Memory B cell (primary cell): ENCODE data around the gene CTDSPL.

ENCODE experiments used
- ATAC-seq: fragments of 150-1000 bp; cut with Tn5 transposase; 2 replicates; pipeline ENCODE4 v1.10.0; 2021; ENCODE audit warnings: low read depth, mild to moderate bottlenecking, moderate library complexity
- DNase-seq, 2 donors: peaks; one replicate each; pipeline ENCODE4 v3.0.0; 2022; ENCODE audit warnings: low spot score in 2 of 2
- H3K27ac Mint-ChIP-seq: one replicate; pipeline ENCODE4 v1.8.0; 2022; ENCODE audit warnings: mild to moderate bottlenecking, moderate library complexity, mixed read lengths
- H3K27me3 Mint-ChIP-seq: one replicate; pipeline ENCODE4 v1.8.0; 2022; ENCODE audit warnings: mixed read lengths
- H3K36me3 Mint-ChIP-seq: one replicate; pipeline ENCODE4 v1.8.0; 2022; ENCODE audit warnings: mild to moderate bottlenecking, mixed read lengths
- H3K4me1 Mint-ChIP-seq: one replicate; pipeline ENCODE4 v1.8.0; 2022; ENCODE audit warnings: mixed read lengths
- H3K4me3 Mint-ChIP-seq: one replicate; pipeline ENCODE4 v1.8.0; 2022; ENCODE audit warnings: mild to moderate bottlenecking, moderate library complexity, mixed read lengths
- H3K9me3 Mint-ChIP-seq: one replicate; pipeline ENCODE4 v1.8.0; 2022; ENCODE audit warnings: mixed read lengths

The CTDSPL gene

GRCh38 chr3:37888421-37888820, 26.7 kb downstream of the CTDSPL start:
- peaks cover 4% of the 10 kb centered on the region for H3K27me3 Mint-ChIP-seq
- ATAC-seq, result no peak
- no peaks in the 10 kb centered on the region for H3K4me1 Mint-ChIP-seq
- H3K9me3 Mint-ChIP-seq, result no peaks in the 10 kb centered on the region
- H3K4me3 Mint-ChIP-seq, result no peak overlapping the region
- no peak overlapping the region for H3K27ac Mint-ChIP-seq
- no peaks in the 10 kb centered on the region for H3K36me3 Mint-ChIP-seq
- no peak for DNase-seq

DNA sequence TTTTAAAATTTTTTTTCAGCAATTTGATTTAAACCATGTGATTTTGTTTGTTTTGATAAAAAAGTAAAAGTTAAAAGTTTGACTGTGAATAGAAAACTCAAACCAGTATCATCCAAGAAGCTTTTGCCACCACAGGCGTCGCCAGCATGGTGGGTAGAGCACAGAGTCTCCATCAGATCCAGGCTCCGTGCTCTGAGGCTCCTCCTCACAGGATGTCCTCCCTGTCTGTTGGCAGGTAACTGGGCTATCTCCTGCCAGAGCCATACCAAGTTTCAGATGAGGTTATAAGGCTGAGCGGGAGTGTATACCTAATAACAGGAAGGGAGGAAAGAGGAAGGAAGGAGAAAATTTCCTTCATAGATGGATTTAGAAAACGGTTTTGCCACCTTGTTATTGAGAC, 28.8 kb downstream of the CTDSPL start:
- DNase-seq (no peak), ATAC-seq (no peak)
- Mint-ChIP-seq H3K36me3 (no peaks in the 10 kb centered on the region), H3K4me3 (no peak overlapping the region), H3K4me1 (no peaks in the 10 kb centered on the region), H3K27ac (no peak overlapping the region), H3K27me3 (peaks cover 6% of the 10 kb centered on the region), H3K9me3 (no peaks in the 10 kb centered on the region)

DNA sequence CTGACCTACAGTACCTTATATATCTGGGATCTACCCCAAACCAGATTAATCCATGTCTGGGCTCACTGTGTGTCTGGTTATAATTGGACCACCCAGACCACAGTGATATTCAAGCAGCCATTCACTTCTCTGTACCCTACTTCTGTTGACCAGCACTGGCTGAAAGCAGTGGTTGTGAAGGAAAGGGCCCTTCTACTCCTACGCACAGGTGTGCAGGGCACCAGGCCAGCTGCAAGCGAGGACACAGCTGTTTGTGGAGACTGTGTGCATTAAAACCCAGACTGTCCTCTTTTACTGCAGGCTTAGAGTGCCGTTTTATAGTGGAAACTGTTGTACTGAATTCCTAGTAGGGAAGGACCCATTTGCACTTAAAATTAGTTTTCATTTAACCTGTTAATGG, 29.5 kb downstream of the CTDSPL start:
- peaks cover 6% of the 10 kb centered on the region for H3K27me3 Mint-ChIP-seq
- H3K36me3 Mint-ChIP-seq, result no peaks in the 10 kb centered on the region
- ATAC-seq, result no peak
- H3K27ac Mint-ChIP-seq, result no peak overlapping the region
- no peak for DNase-seq
- no peaks in the 10 kb centered on the region for H3K9me3 Mint-ChIP-seq
- H3K4me3 Mint-ChIP-seq, result no peak overlapping the region
- no peaks in the 10 kb centered on the region for H3K4me1 Mint-ChIP-seq

DNA sequence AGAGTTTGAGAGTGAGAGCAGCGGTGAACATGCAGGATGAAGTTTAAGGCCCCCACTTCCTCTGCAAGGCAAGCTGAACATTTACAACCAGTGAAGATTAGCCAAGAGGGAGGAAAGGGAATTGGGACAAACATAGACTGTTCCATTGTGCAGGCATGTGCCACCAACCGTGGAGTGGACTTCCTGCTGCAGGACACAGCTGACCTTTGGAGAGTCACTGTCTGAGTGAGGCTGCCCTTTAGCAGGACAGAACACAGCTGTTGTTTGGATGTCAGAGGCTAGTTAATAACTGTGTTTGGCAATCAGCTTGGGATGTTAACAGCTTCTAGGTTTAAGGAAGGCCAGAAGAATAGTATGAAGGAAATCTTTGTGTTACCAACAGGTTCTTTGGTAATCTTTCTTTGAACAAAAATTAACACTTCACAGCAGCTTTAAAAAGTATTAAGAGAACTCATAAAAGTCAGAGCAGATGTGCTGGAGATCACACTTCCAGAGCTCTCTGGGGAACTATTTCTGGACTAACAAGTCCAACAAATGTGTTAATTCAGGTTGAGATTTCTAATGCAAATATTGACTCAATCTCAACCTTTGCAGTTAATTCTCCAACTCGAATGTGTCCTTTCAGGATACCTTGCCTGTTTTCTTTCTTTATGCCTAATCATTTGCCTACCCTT, 31.4 kb downstream of the CTDSPL start:
- H3K36me3 Mint-ChIP-seq, result no peaks in the 10 kb centered on the region
- H3K9me3 Mint-ChIP-seq, result no peaks in the 10 kb centered on the region
- H3K27ac Mint-ChIP-seq, result no peak overlapping the region
- ATAC-seq (no peak), DNase-seq (no peak)
- H3K4me1 Mint-ChIP-seq, result no peaks in the 10 kb centered on the region
- H3K4me3 Mint-ChIP-seq, result no peak overlapping the region
- peaks cover 6% of the 10 kb centered on the region for H3K27me3 Mint-ChIP-seq

- no peak overlapping the region for H3K27ac Mint-ChIP-seq
- H3K9me3 Mint-ChIP-seq, result no peaks in the 10 kb centered on the region
- no peaks in the 10 kb centered on the region for H3K4me1 Mint-ChIP-seq
Measured at GRCh38 chr3:37896827-37897226, 35.1 kb downstream of the CTDSPL start.

DNA sequence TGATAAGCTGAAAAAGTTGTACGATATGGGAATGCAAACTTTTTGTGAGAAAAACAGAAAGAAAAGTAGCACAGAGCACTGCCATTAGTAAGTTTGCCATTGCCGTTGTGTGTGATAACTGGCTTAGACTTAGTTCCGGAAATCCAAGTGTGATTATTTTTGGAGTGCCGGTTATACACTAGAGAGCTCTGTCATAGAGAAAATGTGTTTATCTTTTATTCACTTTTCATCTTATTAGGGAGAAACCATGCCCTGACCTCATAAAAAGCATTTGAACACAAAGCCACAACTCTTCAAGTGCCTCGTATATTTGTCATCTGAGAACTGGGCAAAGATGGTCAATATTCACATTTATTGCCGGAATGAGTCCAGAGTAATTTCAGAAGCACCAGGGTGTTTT, 36.1 kb downstream of the CTDSPL start:
- Mint-ChIP-seq H3K9me3 (no peaks in the 10 kb centered on the region), H3K4me3 (no peak overlapping the region), H3K27ac (no peak overlapping the region), H3K27me3 (peaks cover 15% of the 10 kb centered on the region), H3K4me1 (no peaks in the 10 kb centered on the region), H3K36me3 (no peaks in the 10 kb centered on the region)
- ATAC-seq (no peak), DNase-seq (no peak)

More at GRCh38 chr3:37896827-37897226, 35.1 kb downstream of the CTDSPL start:
- H3K36me3 Mint-ChIP-seq, result no peaks in the 10 kb centered on the region
- peaks cover 13% of the 10 kb centered on the region for H3K27me3 Mint-ChIP-seq
- no peak overlapping the region for H3K4me3 Mint-ChIP-seq
- no peak for ATAC-seq
- DNase-seq, result no peak

DNA sequence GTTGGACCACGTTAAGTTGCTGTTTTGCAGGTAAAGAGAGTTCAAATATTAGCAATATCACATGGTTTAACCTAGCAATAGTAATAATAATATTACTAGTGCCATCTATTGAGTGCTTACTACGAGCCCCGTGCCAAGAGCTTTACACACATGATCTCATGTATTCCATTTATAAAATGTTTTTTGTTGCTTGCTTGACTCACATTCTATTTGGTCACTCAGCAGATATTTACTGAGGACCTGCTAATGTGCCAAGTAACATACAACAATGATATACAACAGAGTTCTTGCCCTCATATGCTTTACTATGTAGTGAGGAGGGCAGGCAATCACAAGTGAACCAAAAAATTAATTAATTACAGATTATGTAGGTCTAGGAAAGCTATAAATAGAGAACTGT, 36.7 kb downstream of the CTDSPL start:
- ATAC-seq (no peak), DNase-seq (no peak)
- no peaks in the 10 kb centered on the region for H3K9me3 Mint-ChIP-seq
- peaks cover 15% of the 10 kb centered on the region for H3K27me3 Mint-ChIP-seq
- no peak overlapping the region for H3K27ac Mint-ChIP-seq
- H3K4me1 Mint-ChIP-seq, result no peaks in the 10 kb centered on the region
- H3K36me3 Mint-ChIP-seq, result no peaks in the 10 kb centered on the region
- no peak overlapping the region for H3K4me3 Mint-ChIP-seq

GRCh38 chr3:37899101-37899707, 37.5 kb downstream of the CTDSPL start:
- Mint-ChIP-seq H3K27me3 (peaks cover 15% of the 10 kb centered on the region), H3K4me1 (no peaks in the 10 kb centered on the region), H3K27ac (no peak overlapping the region), H3K9me3 (no peaks in the 10 kb centered on the region), H3K4me3 (no peak overlapping the region), H3K36me3 (no peaks in the 10 kb centered on the region)
- ATAC-seq, result no peak
- no peak for DNase-seq

- Mint-ChIP-seq H3K27ac (no peak overlapping the region), H3K9me3 (no peaks in the 10 kb centered on the region), H3K4me1 (no peaks in the 10 kb centered on the region), H3K27me3 (peaks cover 17% of the 10 kb centered on the region), H3K36me3 (no peaks in the 10 kb centered on the region), H3K4me3 (no peak overlapping the region)
- DNase-seq (no peak), ATAC-seq (no peak)
Measured at GRCh38 chr3:37899711-37900306, 38.1 kb downstream of the CTDSPL start.

DNA sequence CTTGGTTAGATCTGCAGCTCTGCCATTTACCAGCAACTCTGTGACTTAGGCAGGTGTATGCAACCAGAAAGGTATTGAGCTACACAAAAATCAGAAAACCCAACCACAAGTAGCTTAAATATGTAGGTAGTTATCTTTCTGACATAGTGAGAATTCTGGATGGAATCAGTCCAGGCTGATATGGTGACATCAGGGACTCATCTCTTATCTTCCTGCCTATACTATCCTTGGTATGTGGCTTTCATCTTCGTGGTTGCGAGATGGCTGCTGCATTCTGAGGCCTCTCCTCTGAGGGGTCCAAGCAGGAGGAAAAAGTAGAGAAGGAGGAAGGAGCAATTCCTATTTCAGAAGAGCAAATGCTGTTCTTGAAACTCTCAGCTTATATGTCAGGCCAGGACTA, 40.0 kb downstream of the CTDSPL start:
- Mint-ChIP-seq H3K4me1 (no peaks in the 10 kb centered on the region), H3K27me3 (peaks cover 21% of the 10 kb centered on the region), H3K27ac (no peak overlapping the region), H3K4me3 (no peak overlapping the region), H3K36me3 (no peaks in the 10 kb centered on the region), H3K9me3 (no peaks in the 10 kb centered on the region)
- DNase-seq (no peak), ATAC-seq (no peak)

- H3K9me3 Mint-ChIP-seq, result no peaks in the 10 kb centered on the region
- H3K4me3 Mint-ChIP-seq, result no peak overlapping the region
- no peaks in the 10 kb centered on the region for H3K36me3 Mint-ChIP-seq
- no peak overlapping the region for H3K27ac Mint-ChIP-seq
- no peak for ATAC-seq
- H3K4me1 Mint-ChIP-seq, result no peaks in the 10 kb centered on the region
- no peak for DNase-seq
- H3K27me3 Mint-ChIP-seq, result peaks cover 22% of the 10 kb centered on the region
Measured at GRCh38 chr3:37902674-37903073, 41.0 kb downstream of the CTDSPL start.

- H3K36me3 Mint-ChIP-seq, result no peaks in the 10 kb centered on the region
- no peak for DNase-seq
- peaks cover 22% of the 10 kb centered on the region for H3K27me3 Mint-ChIP-seq
- no peak overlapping the region for H3K27ac Mint-ChIP-seq
- H3K4me3 Mint-ChIP-seq, result no peak overlapping the region
- no peaks in the 10 kb centered on the region for H3K4me1 Mint-ChIP-seq
- H3K9me3 Mint-ChIP-seq, result no peaks in the 10 kb centered on the region
- ATAC-seq, result no peak
Measured at GRCh38 chr3:37903320-37903719, 41.6 kb downstream of the CTDSPL start.

DNA sequence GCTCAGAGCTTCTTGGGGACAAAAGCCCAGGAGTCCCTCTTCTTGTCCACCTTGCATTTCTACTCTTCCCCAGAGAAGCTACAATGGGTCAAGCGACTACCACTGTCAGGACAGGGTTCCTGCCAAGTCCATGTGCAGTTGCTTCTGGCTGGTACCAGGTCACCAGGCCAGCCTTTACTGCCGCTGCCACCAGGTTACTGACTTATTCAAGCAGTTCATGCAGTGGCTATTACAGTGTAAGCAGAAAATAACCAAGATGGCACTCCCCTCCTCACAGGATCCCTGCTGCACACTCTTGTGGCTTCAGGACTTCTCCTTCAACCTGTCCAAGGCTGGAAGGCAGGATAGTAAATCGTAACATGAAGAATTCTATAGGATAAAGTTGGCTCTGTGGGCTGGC, 42.1 kb downstream of the CTDSPL start:
- Mint-ChIP-seq H3K4me3 (no peak overlapping the region), H3K9me3 (no peaks in the 10 kb centered on the region), H3K36me3 (no peaks in the 10 kb centered on the region), H3K4me1 (no peaks in the 10 kb centered on the region), H3K27ac (no peak overlapping the region), H3K27me3 (peaks cover 21% of the 10 kb centered on the region)
- ATAC-seq, result no peak
- DNase-seq, result no peak

DNA sequence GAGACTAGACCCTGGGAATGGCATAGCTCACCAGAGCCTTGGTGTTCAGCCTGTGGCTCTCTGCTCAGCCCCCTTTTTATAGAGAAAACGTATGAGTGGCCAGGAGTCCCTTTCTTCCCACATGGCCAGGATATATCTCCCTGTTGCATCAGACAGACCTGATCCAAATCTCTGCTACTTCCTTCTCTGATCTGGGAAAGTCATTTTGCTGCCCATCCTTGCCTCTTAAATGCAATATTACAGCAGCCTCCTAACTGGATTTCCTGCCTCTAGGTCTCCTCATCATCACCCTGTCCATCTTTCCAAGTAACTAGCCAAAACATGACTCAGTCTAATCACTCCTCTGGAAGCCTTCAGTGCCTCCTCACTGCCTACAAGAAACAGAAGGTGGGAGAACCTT, 42.9 kb downstream of the CTDSPL start:
- no peaks in the 10 kb centered on the region for H3K9me3 Mint-ChIP-seq
- no peaks in the 10 kb centered on the region for H3K36me3 Mint-ChIP-seq
- ATAC-seq (no peak), DNase-seq (no peak)
- no peak overlapping the region for H3K4me3 Mint-ChIP-seq
- H3K27me3 Mint-ChIP-seq, result peaks cover 19% of the 10 kb centered on the region
- H3K4me1 Mint-ChIP-seq, result no peaks in the 10 kb centered on the region
- no peak overlapping the region for H3K27ac Mint-ChIP-seq

GRCh38 chr3:37905346-37905745, 43.7 kb downstream of the CTDSPL start:
- no peak overlapping the region for H3K4me3 Mint-ChIP-seq
- ATAC-seq (no peak), DNase-seq (no peak)
- H3K4me1 Mint-ChIP-seq, result no peaks in the 10 kb centered on the region
- H3K27ac Mint-ChIP-seq, result no peak overlapping the region
- peaks cover 16% of the 10 kb centered on the region for H3K27me3 Mint-ChIP-seq
- no peaks in the 10 kb centered on the region for H3K36me3 Mint-ChIP-seq
- H3K9me3 Mint-ChIP-seq, result no peaks in the 10 kb centered on the region
